Endometrial microvascular endothelial cells (primary cell): ENCODE data around the gene HOXD11. TPM values are rescaled to one million over a fixed set of nuclear protein-coding genes. Genes with fewer than 3 reads are reported as not detected.

Source experiments
- in situ Hi-C: cut with HindIII; loops from 2 replicates; pipeline ENCODE4 v1.10.0; 2017; ENCODE audit warnings: low sequenced_read_pairs, low pct_unique_long_range_greater_than_20kb; ENCODE audit errors: inconsistent ontology term
- total RNA-seq: library from RNA; depleted of rRNA; stranded (reverse); fragments of >200 nt; gene quantifications from one replicate; pipeline ENCODE4 v1.2.3, GENCODE V29; 2015; ENCODE audit errors: inconsistent ontology term

HOXD11 gene
- total RNA-seq, result 2.0 TPM

DNA sequence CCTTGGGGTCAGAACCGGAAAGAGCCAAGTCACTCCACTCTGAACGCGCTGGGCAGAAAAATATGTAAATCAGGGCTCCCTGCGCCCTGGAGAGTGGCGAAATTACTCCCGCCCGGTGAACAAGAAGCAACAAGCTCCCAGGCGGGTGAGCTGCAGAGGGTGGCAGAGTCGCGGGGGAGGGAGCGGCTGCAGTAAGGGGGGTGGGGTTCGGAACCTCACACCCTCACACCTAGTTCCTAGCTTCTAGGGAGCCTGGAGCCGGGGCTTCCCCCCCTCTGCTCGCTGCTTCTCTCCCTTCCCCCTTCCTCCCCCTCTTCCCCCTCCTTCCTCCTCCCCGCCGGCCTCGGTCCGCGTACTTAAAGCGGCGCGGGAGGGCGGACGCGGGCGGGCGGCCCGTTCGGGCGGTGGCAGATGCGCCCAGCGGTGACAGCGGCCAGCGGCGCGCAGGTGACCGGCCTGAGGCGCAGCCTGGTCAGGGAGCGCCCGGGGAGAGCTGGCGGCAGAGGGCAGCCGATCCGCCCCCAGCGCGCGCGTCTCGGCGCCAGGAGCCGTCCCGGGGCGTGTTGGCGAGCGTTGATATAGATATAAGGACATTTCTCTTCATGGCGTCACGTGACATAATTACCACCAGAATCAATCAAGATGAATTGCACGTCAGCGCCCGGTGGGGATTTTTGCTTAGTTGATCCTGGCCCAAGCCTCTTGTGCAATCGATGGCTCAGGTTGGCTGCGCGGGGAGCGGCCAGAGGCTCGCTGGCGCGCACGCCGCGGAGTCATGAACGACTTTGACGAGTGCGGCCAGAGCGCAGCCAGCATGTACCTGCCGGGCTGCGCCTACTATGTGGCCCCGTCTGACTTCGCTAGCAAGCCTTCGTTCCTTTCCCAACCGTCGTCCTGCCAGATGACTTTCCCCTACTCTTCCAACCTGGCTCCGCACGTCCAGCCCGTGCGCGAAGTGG, at the start of gene HOXD11:
TSS of gene HOXD11 (plus strand) at position 700 of the 959 bp plus-strand sequence. CDS start at position 776, 76 bp downstream.
- in situ Hi-C loops, result no loop called here

DNA sequence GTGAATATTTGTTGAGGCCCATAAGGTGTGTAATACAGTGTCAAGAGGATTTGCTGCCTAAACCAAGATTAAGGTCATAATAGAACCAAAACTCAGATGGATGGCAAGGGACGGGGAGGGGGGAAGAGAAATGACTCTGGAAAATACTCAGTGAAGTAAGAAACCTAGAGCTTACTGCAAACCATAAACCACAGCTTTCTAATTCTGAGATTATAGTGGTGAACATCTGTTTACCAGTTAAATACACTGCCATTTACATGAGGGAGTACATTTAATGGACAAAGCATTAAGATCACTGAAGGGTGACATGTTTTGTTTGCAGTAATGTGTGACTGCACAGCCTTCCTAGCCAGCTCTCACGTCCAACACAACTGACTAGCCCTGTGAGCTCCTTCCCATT, 43.1 kb upstream of the HOXD11 start:
- in situ Hi-C loops, result no loop called here

DNA sequence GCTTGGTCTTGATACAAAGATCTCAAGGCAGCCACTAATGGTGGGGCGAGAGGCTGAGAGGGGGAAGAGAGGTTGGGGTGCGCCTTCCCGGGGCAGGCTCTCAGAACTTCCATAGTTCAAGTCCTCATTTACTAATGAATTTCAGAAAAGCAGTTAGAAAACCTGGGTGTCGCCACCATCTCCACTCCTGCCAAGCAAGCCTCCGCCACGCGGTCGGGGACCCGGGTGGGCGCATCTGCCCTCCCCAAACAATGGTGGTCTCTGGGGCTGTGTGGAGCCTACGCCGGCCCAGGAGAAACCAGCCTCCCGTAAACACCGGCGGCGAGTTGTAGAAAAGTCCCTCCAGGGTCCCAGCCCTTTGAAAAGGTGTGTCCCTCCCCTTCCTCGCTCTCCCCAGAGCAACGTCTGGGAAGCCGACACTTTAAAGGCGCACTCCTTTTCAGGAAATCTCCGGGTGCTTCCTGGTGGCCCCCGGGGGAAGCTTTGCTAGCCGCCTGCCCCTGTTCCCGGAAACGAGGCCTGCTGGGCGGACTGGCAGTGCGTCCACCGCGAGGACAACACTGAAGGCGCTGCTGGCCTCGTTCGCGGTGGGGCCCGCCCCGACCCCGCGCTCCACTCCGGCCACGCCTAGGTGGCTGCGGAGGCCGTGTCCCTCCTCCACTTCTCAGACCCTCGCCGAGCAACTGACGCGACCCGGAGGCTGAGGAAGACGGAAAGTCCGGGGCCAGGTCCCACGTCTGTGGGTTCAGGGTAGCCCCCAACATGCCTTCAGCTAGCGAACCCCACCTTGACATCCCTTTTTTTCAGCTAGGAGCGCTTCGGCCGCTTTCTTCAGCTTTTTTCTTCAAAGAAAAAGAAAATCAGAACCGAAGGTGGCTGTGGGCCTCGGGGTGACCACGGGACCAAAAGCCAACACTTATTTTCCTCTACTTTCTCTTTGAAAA, 40.2 kb upstream of the HOXD11 start:
- in situ Hi-C loops, result no loop called here

DNA sequence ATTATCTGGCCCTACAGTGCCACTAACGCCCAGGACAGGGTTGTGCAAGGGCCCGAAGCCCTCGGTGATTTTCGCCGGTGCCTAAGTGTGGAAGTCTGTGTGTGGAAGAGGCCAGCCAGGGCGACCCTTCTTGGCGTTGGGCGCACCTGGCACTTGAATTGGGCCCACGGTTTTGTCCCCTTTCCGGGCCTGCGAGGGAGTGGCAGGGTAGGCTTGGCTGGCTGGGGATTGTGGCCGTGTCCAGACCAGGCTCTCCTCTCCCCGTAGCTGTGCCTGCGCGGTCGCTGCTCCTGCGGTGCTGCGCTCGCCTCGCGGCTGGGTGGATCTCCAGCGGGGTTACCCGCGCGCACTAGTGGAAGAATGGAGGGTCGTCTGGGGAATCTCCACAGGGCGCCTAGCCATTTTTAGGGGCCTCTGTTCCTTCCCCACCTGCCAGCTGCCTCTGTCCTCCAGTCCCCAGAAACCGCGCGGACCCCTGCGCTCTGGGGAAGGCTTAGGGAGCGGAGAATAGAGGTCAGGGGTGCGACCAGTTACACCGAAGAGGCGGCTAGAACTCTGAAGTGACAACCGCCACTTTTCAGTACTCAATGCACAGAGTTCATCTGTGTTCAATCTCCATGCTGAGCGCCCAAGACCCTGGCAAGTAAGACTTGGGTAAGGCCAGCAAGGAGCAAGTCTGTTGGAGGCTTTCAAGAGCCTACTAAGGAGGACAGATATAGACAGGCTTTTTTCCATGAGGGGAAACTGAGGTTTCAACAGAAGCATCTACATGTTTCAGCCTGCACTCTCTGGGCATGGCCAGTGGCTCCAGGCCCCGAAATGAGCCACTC, 39.3 kb upstream of the HOXD11 start:
- in situ Hi-C loops, result no loop called here

DNA sequence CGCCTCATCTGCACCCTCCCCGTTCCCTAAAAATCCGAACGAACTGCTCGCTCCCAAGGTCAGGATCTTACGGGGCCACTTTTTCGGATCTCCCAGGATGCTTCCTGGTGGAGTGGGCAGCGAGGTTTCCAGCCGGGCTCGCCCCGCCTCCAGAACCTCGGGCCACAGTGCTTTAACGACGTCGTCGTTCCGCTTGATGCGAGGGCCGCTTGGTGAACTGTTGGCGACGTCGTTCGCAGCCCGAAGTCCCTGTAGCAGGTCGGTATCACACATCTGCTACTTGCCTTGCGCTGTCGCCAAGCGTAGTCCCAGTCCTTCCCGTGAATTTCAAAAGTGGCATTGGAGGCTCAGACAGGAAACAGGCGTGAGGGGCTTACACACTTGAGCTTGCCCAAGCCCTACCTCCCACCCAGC, 38.7 kb upstream of the HOXD11 start:
- in situ Hi-C loops, result no loop called here

DNA sequence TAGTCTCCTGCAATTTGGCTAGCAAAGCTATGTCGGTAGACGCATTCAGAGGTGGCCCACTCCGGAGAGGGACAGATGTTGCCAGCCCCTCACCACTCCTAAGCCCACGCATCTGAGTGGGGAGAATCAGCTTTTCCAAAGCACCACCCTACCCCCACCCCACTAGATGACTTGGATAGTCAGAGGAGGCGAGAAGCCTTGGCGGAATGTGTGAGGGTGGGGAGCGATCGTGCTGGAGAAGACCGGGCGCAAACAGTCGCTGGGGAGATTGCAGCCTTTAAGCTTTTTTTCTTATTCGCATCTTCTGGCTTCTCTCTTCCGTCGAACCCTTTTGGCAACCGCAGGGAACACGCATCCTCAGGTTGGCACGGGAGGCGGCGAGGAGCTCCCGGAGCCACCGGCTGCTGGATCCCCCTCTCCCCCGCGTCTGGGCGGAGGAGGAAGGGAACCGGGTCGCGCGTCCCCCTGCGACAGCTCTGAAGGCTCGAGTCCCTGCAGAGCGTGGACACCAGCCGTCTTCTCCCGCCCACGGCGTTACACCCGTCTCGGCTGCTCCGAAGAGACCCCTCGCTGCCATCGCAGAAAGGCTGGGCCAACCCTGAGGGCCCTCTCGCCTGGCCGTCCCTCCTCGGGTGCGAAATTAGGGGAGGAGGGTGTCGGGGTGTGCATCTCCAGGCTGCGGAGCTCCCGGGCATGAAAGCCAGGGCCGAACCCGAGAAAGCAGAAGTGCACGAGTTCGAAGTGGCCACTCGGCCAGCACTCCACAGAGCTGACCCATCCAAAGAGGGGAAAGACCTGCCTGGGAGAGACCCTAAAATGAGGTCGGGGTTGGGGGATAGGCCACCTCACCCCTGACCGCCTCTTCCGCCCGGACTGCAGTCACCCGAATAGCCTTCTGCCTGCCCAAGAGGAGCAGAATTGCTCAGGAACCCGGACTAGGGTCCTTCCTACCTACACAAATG, 35.5 kb upstream of the HOXD11 start:
- in situ Hi-C loops, result no loop called here

DNA sequence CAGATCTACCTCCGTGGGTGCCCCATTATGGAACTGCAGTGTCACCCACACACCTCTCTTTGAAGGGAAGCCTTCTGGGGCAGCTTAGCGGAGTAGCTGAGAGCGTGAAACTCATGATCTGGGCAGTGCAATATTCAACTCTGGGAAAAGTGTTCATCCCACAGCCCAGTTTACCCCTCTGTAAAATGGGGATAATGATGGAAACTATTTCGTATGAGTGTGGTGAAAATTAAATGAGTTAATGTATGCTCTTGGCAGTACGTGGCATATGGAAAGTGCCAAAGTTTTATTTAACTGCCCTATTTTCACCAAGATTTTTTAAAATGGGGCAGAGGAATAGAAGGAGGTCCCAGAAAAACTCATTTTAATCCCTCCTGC, 34.8 kb upstream of the HOXD11 start:
- in situ Hi-C loops, result no loop called here

DNA sequence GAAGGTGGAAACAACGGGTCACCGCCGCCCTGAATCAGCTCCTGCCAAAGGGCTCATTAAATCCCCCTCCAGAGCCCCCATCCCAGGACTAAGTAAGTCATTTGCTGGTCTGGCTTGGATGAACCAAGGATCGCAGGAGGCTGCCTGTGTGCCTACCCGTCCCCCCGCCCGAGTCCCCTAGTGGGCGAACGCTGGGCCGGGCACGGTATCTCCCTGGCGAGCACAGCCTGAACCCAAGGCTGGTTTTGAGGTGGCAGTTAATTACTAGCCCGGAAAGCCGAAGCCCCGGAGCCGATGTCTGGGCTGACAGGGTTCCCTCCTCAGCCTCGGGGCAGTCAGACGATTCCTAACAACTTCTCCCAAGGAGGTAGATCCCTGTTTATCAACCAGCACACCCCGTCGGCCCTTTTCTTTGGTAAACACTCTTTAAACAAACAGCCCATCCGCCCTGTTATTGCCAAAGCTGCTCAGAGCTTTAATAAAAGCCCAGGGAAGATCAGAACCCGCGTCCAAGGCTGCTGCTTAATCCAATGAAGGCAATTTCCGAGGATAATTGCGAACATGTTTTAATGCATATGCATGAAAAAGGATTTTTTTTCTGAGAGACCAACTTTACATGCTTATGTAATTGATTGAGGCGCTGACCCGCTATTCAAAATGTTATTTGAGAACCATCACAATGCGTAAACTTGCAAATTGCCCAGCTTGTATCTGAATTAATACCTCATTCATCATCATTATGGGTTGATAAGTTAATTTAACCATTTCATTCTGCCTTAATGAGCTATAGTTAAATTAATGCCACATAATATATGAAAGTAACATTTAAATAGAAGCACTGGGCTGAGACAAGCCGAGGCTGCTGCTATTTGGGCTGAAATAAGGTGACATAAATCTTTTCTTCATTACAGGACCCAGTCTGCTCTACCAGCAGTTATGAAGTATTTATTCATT, 33.9 kb upstream of the HOXD11 start:
- in situ Hi-C loops, result no loop called here

DNA sequence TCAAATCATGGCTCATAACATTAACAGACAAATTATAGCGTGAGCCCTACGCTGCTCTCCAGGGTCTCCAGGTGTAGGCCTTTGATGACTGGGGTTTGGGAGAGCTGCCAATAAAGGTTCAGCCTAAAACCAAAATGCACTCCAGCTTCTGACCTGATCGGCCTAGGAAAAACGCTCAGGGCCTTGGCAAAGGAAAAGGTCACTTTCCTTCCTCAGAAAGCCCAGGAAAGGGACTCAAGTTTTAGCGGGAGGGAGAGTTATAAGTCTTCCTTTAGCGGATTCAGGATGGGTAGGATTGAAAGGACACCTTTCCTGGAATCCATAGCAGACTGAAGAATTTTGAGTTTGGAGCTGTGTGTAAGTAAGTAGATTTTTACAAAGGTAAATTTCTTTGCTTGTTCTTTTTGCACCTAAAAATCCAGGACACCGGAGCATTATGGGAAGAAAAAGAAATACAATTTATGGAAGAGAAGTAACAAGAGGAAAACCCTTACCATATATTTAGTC, 32.1 kb upstream of the HOXD11 start:
- in situ Hi-C loops, result no loop called here

DNA sequence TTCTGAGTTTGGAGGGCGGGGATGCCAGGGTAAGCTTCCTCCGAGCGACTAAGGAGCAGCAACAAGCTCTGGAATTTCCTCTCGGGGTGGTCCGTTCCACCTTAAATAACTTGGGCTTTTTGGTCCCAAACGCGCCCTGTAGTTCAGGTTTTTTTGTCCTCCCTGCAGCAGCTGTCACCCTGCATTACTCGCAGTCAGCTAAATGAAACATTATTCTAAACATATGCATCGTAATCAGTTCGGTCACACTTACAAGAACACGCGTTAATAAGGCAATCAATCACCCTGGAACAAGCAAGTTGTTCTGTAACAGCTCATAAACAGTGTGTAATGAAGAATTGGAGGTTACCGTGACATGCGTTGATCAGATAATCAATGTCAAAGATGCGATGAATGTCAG, 31.6 kb upstream of the HOXD11 start:
- in situ Hi-C loops, result no loop called here

DNA sequence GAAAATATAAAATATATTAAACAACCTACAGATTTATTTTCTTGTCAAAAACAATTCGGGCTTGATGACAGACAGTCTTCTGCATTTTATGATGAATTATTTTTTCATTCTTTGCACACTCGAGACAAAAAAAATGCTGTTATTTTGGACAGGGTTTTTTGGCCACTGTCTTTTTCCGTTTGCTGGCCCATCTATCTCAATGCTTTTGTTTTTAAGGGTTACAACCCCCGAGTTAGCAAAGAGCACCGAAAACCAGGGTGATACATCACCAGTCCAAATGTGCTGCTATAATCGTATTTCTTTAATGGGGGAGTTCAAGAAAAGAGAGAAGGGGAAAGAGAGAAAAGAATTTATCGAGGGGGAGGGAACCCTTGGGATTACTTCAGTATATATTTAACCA, 31.0 kb upstream of the HOXD11 start:
- in situ Hi-C loops, result no loop called here

DNA sequence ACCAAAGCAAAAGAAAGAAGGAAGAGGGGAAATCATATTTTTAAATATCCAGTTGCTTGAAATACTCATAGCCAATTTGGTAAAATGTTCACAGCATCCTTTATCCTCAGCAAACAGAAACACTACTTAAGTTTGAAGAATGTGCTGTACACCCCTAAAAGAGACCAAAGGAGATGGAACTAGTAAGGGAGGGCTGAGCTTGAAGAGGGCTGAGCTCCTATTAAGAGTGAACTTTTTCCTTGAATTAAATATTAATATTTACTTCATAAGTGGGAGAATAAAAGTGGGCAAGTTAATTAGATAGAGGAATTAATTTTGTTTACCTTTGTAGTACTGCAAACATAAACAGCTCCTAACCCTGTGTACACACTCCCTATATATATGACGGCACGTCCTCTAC, 30.3 kb upstream of the HOXD11 start:
- in situ Hi-C loops, result no loop called here

DNA sequence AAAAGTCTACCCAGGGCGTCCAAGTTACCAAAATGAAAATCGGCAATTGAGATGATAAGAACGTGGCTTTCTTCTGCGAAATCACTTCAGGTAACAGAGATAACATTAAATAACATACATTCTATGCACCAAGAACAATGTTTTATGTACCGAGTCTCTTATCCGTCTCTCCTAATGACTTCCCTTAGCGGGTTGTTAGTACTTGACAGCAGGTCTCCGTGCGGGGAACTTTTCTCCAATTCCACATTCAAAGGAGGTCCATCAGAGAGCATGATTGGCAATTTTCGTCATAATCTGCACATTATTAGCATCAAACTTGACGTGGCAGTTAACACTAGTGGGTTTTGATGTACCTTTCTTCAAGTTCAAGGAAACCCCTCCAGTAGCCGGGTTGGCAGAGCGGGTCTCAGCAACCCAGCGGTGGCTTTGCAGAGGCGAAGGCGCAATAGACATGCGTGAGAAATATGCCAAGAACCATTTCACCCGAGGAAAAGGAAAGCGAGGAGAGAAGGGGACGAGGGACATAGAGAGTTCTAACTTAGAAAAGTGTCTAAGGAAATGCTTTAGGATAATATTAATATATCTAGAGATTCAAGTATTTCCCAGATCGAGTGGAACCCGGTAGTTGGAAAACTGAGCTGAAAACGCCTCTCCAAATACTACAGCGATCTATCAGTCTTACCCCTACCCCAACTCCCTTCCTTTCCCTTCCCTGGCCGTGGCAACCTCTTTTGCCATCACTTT, 28.4 kb upstream of the HOXD11 start:
- in situ Hi-C loops, result no loop called here

DNA sequence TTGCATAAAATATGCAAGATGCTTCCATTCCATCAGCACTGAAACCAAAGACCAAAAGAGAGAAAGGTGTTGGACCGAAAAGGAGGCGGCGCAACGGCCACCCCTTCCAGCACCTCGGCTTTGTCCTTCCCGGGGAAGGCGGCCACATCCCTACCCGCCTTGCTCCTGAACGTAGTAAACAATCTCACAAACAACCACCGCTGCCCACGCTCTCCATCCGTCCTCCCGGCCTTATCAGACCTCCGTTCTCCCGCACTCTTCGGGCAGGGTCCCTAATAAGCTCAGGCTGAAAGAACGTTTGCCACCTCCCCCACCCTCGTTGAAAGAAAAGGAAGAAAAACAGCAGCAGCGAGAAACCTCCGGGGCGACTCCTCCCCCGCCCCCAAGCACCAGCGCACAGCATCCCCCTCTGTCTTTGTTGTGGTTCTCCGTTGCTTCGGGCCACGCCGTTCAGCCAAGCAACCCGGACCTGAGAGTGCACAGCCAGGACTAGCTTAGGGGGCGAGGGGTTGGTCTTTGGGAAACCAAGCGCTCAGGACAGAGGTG, 27.7 kb upstream of the HOXD11 start:
- in situ Hi-C loops, result no loop called here

DNA sequence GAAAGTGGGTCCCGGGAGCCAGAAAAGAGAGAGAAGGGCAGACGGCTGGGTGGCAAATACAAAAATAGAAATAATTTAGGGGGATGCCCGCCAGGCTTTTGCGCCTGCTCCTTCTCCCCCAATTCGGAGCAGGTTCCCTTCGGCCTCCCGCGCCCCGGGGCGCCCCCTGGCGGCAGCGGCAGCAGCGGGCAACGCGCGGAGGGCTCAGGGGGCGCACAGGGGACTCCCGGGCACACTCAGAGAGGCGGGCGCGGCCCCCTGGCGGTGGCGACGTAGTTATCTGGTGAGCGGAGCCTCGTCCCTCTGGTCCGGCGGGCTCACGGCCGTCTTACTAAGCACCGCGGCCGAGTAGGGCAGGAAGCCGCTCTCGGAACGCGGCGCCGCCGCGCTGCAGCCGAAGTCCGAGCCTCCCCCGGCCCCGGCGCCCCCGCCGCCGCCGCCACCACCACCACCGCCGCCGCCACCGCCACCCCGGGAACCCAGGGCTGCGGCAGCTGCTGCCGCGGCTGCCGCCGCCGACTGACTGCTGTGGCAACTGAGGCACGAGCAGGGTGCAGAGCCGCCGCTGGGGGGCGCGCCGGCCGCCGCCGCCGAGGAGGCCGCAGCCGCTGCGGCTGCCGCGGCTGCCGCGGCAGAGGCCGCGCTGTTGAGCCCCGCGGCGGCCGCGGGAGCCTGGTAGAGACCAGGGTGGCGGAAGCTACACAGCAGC, 27.1 kb upstream of the HOXD11 start:
- in situ Hi-C loops, result no loop called here
